Retinal pigment epithelial cell (primary cell): Measurements from ENCODE around the gene DLK2.
"Not testable (repeated sequence)": the region's sequence is repeated elsewhere in the genome, so short reads cannot be mapped to it uniquely, and the experiment has no call there.

Source experiments
- DNase-seq: peaks from one replicate; pipeline ENCODE4 v3.0.0-alpha.2; 2010; ENCODE audit warnings: low read depth
- H3K4me3 ChIP-seq: 2 replicates; pipeline ENCODE4 v1.5.1; 2011; ENCODE audit warnings: mild to moderate bottlenecking, low read length, control low read depth, moderate library complexity
- CTCF ChIP-seq: conservative IDR thresholded peaks from 2 replicates; pipeline ENCODE4 v1.5.1; 2011; ENCODE audit warnings: low read depth, low read length, control low read depth, inconsistent platforms

DLK2 gene

GRCh38 chr6:43412541-43412940 is 42.8 kb downstream of the DLK2 start:
- no peak for TF ChIP-seq CTCF
- DNase-seq = no peak
- H3K4me3 ChIP-seq = no peak overlapping the region

DNA sequence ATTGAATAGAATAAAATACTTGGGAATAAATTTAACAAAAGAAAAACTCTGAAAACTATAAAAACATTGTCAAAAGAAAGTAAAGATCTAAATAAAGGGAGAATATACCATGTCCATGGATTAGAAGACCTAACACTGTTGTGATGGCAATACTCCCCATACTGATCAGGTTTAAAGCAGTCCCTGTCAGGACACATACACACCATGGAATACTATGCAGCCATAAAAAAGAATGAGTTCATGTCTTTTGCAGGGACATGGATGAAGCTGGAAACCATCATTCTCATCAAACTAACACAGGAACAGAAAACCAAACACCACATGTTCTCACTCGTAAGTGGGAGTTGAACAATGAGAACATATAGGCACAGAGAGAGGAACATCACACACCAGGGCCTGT is 44.6 kb downstream of the DLK2 start:
- DNase-seq = not testable (repeated sequence)

DNA sequence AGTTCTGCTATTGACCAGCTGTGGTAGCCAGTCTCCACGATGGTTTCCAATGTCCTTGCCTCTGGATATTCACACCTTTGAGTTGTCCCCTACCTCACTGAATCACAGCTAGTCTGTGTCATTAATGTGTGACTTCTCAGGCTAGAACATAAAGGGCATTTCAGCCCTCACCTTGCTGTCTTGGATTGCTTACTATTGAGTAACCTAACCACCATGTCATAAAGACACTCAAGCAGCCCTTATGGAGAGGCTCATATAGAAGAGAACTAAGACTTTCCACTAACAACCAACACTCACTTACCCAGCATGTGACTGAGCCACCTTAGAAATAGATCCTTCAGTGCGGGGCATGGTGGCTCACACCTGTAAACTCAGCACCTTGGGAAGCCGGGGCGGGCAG is 47.1 kb downstream of the DLK2 start:
- H3K4me3 ChIP-seq = no peak overlapping the region
- DNase-seq = no peak
- TF ChIP-seq CTCF = no peak

More for the DNA sequence above, 44.6 kb downstream of the DLK2 start:
- not testable (repeated sequence) for H3K4me3 ChIP-seq

GRCh38 chr6:43407296-43407695 is 48.1 kb downstream of the DLK2 start:
- no peak for DNase-seq
- H3K4me3 ChIP-seq = no peak overlapping the region
- no peak for TF ChIP-seq CTCF

- no peak overlapping the region for H3K4me3 ChIP-seq
- no peak for TF ChIP-seq CTCF
- peak; percentile 12 for DNase-seq
Observed at GRCh38 chr6:43405354-43405753, 50.0 kb downstream of the DLK2 start.

DNA sequence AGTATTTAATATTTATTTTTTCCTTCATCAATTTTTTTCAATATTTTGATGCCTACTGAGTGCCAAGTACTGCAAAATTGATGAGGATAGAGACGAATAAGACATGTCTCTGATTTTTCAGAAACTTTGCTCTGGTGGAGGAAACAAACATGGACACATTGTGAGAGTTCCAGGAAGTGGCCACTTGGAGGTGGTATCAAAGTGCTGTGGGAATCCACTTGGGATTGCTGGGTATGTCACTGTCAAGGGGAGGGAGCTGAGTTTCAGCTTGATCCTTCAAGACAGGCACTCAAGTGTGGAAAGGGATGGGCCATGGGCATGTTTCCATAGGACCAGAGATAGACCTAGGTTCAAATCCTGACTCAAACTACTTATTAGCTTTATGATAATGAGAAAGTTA is 52.5 kb downstream of the DLK2 start:
- no peak for DNase-seq
- H3K4me3 ChIP-seq = no peak overlapping the region
- TF ChIP-seq CTCF = no peak

- no peak for TF ChIP-seq CTCF
- no peak overlapping the region for H3K4me3 ChIP-seq
- no peak for DNase-seq
Observed at GRCh38 chr6:43401730-43402129, 53.6 kb downstream of the DLK2 start.
